ENCODE measurements around the gene AGMO.

DNA sequence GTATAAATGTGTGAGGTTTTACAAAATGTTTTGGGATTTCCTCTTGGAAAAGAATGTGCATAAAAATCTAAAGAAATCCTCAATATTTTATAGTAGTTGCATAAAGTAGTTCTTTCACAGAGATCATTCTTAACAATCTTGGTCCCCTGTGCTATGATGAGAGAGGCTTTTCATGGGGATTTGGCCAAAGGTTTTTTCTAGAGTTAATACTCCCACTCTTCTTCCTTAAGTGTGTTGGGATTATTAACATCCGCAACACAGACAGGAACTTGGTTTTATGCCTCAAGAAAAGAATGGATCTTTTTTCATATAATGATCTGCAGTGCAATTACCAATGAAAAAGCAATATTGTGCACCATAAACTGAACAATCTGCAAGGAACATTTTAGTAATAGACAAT is 71.5 kb downstream of the AGMO start:
- TF ChIP-seq EZH2 (IDR thresholded peaks at IDR 0.05; ENCODE audit: low read length, missing control alignments) = no peak
- TF ChIP-seq, protein P1, sequence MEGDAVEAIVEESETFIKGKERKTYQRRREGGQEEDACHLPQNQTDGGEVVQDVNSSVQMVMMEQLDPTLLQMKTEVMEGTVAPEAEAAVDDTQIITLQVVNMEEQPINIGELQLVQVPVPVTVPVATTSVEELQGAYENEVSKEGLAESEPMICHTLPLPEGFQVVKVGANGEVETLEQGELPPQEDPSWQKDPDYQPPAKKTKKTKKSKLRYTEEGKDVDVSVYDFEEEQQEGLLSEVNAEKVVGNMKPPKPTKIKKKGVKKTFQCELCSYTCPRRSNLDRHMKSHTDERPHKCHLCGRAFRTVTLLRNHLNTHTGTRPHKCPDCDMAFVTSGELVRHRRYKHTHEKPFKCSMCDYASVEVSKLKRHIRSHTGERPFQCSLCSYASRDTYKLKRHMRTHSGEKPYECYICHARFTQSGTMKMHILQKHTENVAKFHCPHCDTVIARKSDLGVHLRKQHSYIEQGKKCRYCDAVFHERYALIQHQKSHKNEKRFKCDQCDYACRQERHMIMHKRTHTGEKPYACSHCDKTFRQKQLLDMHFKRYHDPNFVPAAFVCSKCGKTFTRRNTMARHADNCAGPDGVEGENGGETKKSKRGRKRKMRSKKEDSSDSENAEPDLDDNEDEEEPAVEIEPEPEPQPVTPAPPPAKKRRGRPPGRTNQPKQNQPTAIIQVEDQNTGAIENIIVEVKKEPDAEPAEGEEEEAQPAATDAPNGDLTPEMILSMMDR (conservative IDR thresholded peaks at IDR 0.05 in 1 of 2, IDR thresholded peaks at IDR 0.05 in 1 of 2; ENCODE audit: low read depth in 1 of 2, low read length in 2 of 2) = no peak
